Motor neuron (in vitro differentiated cells): ENCODE data around the gene PBX4. TPM values are rescaled to one million over a fixed set of nuclear protein-coding genes. Genes with fewer than 3 reads are reported as not detected.
A peak's percentile ranks its signal among the peaks of the same experiment; 100 is the strongest.

Source experiments
- ATAC-seq, 8 experiments: fragments of 200-7000 bp; cut with Tn5 transposase; replicated peaks in 6 of 8; 2 replicates each; pipeline ENCODE4 v1.8.0; 2021; ENCODE audit warnings: mild to moderate bottlenecking in 8 of 8, moderate library complexity in 8 of 8
- H3K27ac ChIP-seq, 2 donors: fragments of 250-450 bp; sonication (Bioruptor Pico); 2 replicates each; pipeline ENCODE4 v1.9.0; 2021; ENCODE audit warnings: antibody characterized with exemption in 2 of 2, mild to moderate bottlenecking in 2 of 2, moderate library complexity in 1 of 2
- H3K4me1 ChIP-seq, 2 donors: fragments of 250-450 bp; sonication (Bioruptor Pico); replicated peaks in 1 of 2; 2 replicates each; pipeline ENCODE4 v1.6.1; 2021; ENCODE audit warnings: antibody characterized with exemption in 2 of 2, mild to moderate bottlenecking in 2 of 2, moderate library complexity in 1 of 2
- H3K4me3 ChIP-seq, 5 donors: fragments of 250-450 bp; sonication (Bioruptor Pico); 2 replicates each; pipeline ENCODE4 v1.9.0; 2021; ENCODE audit warnings: antibody characterized with exemption in 5 of 5, mild to moderate bottlenecking in 5 of 5, moderate library complexity in 4 of 5
- WGBS, 10 experiments: fragments of 450-650 bp; shearing (Covaris generic); methylation state at CpG; one replicate each; pipeline ENCODE4 v1.0.0; 2022; 5-methylcytosine and 5-hydroxymethylcytosine counted together
- in situ Hi-C, 9 experiments: fragments of 400-800 bp; cut with MboI; loops; one replicate each; pipeline ENCODE4 v1.15.0; 2021; ENCODE audit warnings: low sequenced_read_pairs in 9 of 9, low pct_unique_long_range_greater_than_20kb in 2 of 9; ENCODE audit not compliant: unreplicated experiment in 9 of 9
- total RNA-seq, 8 experiments: library from RNA; unstranded; fragments of 300-600 nt; gene quantifications; 2 replicates each; pipeline versions ENCODE4 v1.2.3 to v1.2.4, GENCODE V29; 2022

The PBX4 gene
- total RNA-seq, 8 experiments from 2014 or later = 0.87 to 6.4 (median 3.7) TPM; not detected in 1

GRCh38 chr19:19551853-19552192 lies 66.7 kb downstream of the PBX4 start:
- Histone ChIP-seq H3K4me3 (no peak overlapping the region), H3K4me1 (peaks cover 0 to 2% of the 10 kb centered on the region in 2 donors), H3K27ac (no peak overlapping the region)
- no peak for ATAC-seq
- 70 to 93% (median 81%) methylated on average over 2 to 3 of the region's 14 CpGs; no CpG with 5 or more reads in 6 of the 10 experiments for WGBS, 10 experiments
- in situ Hi-C loops = no loop called here

- 50 to 80% (median 59%) methylated on average over 1 to 5 of the region's 10 CpGs; no CpG with 5 or more reads in 5 of the 10 experiments for WGBS, 10 experiments
- no peak overlapping the region for H3K4me3 ChIP-seq
- peaks cover 0 to 2% of the 10 kb centered on the region in 2 donors for H3K4me1 ChIP-seq
- ATAC-seq = no peak
- no peak overlapping the region for H3K27ac ChIP-seq
- in situ Hi-C loops = no loop called here
Measured at GRCh38 chr19:19550972-19551852, 67.3 kb downstream of the PBX4 start.

GRCh38 chr19:19550485-19550929 lies 68.0 kb downstream of the PBX4 start:
- H3K4me3 ChIP-seq = no peak overlapping the region
- no CpG with 5 or more reads among the region's 8 CpGs for WGBS, 10 experiments
- in situ Hi-C loops = no loop called here
- peaks cover 0 to 2% of the 10 kb centered on the region in 2 donors for H3K4me1 ChIP-seq
- no peak overlapping the region for H3K27ac ChIP-seq
- peak; percentile 15 to 70 (median 34) for ATAC-seq

GRCh38 chr19:19549804-19550464 lies 68.6 kb downstream of the PBX4 start:
- ATAC-seq = peak in 3 of 8 experiments; percentile 6 to 20 (median 10)
- H3K4me3 ChIP-seq = no peak overlapping the region
- WGBS, 10 experiments = 52 to 77% (median 66%) methylated on average over 3 to 5 of the region's 23 CpGs; no CpG with 5 or more reads in 7 of the 10 experiments
- in situ Hi-C loops = loop anchor here in 3 of 9 experiments (25.0 kb wide), 1 partner anchor 87 kb away; the partner anchor contains the start of genes GMIP (in 3 of the 3) and LPAR2 (in 3 of the 3)
- H3K27ac ChIP-seq = no peak overlapping the region
- H3K4me1 ChIP-seq = peaks cover 0 to 2% of the 10 kb centered on the region in 2 donors

GRCh38 chr19:19548915-19549759 lies 69.3 kb downstream of the PBX4 start:
- no peak for ATAC-seq
- Histone ChIP-seq H3K4me3 (no peak overlapping the region), H3K27ac (no peak overlapping the region), H3K4me1 (peaks cover 0 to under 1% of the 10 kb centered on the region in 2 donors)
- WGBS, 10 experiments = 8 to 80% (median 57%) methylated on average over 1 to 8 of the region's 13 CpGs; no CpG with 5 or more reads in 1 of the 10 experiments
- in situ Hi-C loops = loop anchor here in 3 of 9 experiments (25.0 kb wide), 1 partner anchor 88 kb away; the partner anchor contains the start of genes GMIP (in 3 of the 3) and LPAR2 (in 3 of the 3)

GRCh38 chr19:19547674-19548336 lies 70.7 kb downstream of the PBX4 start:
- H3K4me3 ChIP-seq = no peak overlapping the region
- H3K27ac ChIP-seq = no peak overlapping the region
- H3K4me1 ChIP-seq = no peaks in the 10 kb centered on the region
- WGBS, 10 experiments = 37 to 87% (median 40%) methylated on average over 1 to 3 of the region's 15 CpGs; no CpG with 5 or more reads in 7 of the 10 experiments
- in situ Hi-C loops = loop anchor here in 3 of 9 experiments (25.0 kb wide), 1 partner anchor 89 kb away; the partner anchor contains the start of genes GMIP (in 3 of the 3) and LPAR2 (in 3 of the 3)
- no peak for ATAC-seq

GRCh38 chr19:19546751-19547162 lies 71.7 kb downstream of the PBX4 start:
- in situ Hi-C loops = loop anchor here in 3 of 9 experiments (25.0 kb wide), 1 partner anchor 91 kb away; the partner anchor contains the start of genes GMIP (in 3 of the 3) and LPAR2 (in 3 of the 3)
- Histone ChIP-seq H3K27ac (no peak overlapping the region), H3K4me1 (no peaks in the 10 kb centered on the region), H3K4me3 (no peak overlapping the region)
- WGBS, 10 experiments = 0 to 78% methylated on average over 4 to 8 of the region's 19 CpGs; no CpG with 5 or more reads in 8 of the 10 experiments
- peak in 3 of 8 experiments; percentile 81 to 86 (median 84) for ATAC-seq

- Histone ChIP-seq H3K4me3 (no peak overlapping the region), H3K27ac (no peak overlapping the region), H3K4me1 (peaks cover 0 to 8% of the 10 kb centered on the region in 2 donors)
- in situ Hi-C loops = loop anchor here in 3 of 9 experiments (25.0 kb wide), 1 partner anchor 92 kb away; the partner anchor contains the start of genes GMIP (in 3 of the 3) and LPAR2 (in 3 of the 3)
- WGBS, 10 experiments = 80 to 94% (median 87%) methylated on average over 4 to 10 of the region's 23 CpGs; no CpG with 5 or more reads in 6 of the 10 experiments
- no peak for ATAC-seq
Measured at GRCh38 chr19:19545707-19546106, 72.8 kb downstream of the PBX4 start.

GRCh38 chr19:19544954-19545591 lies 73.4 kb downstream of the PBX4 start:
- Histone ChIP-seq H3K4me1 (peaks cover 0 to 9% of the 10 kb centered on the region in 2 donors), H3K4me3 (no peak overlapping the region), H3K27ac (no peak overlapping the region)
- no peak for ATAC-seq
- in situ Hi-C loops = loop anchor here in 3 of 9 experiments (25.0 kb wide), 1 partner anchor 92 kb away; the partner anchor contains the start of genes GMIP (in 3 of the 3) and LPAR2 (in 3 of the 3)
- WGBS, 10 experiments = 91 to 100% (median 95%) methylated on average over 3 to 16 of the region's 53 CpGs; no CpG with 5 or more reads in 6 of the 10 experiments

- Histone ChIP-seq H3K27ac (no peak overlapping the region), H3K4me3 (no peak overlapping the region), H3K4me1 (peaks cover 0 to 9% of the 10 kb centered on the region in 2 donors)
- ATAC-seq = no peak
- WGBS, 10 experiments = 85 to 95% methylated on average over 3 to 8 of the region's 75 CpGs; no CpG with 5 or more reads in 8 of the 10 experiments
- in situ Hi-C loops = loop anchor here in 3 of 9 experiments (25.0 kb wide), 1 partner anchor 93 kb away; the partner anchor contains the start of genes GMIP (in 3 of the 3) and LPAR2 (in 3 of the 3)
Measured at GRCh38 chr19:19544257-19544953, 74.1 kb downstream of the PBX4 start.
